Activated T-helper 17 cell treated with anti-CD3 and anti-CD28 coated beads, Interleukin-2, amount 50 U/mL, for 72 hours (primary cell): ENCODE data around the gene APOA4. TPM values are rescaled to one million over a fixed set of nuclear protein-coding genes. Genes with fewer than 3 reads are reported as not detected.
A peak's percentile ranks its signal among the peaks of the same experiment; 100 is the strongest.
"Not testable (repeated sequence)": the region's sequence is repeated elsewhere in the genome, so short reads cannot be mapped to it uniquely, and the experiment has no call there.

Experiments used
- ATAC-seq: fragments of 150-1000 bp; cut with Tn5 transposase; replicated peaks from 2 replicates; pipeline ENCODE4 v1.10.0; 2021; ENCODE audit warnings: mild to moderate bottlenecking, moderate library complexity
- H3K27ac Mint-ChIP-seq: one replicate; pipeline ENCODE4 v1.8.0; 2022; ENCODE audit warnings: mixed read lengths
- H3K27me3 Mint-ChIP-seq: one replicate; pipeline ENCODE4 v1.8.0; 2022; ENCODE audit warnings: mixed read lengths
- H3K36me3 Mint-ChIP-seq: one replicate; pipeline ENCODE4 v1.8.0; 2022; ENCODE audit warnings: low read depth, mild to moderate bottlenecking, mixed read lengths
- H3K4me1 Mint-ChIP-seq: one replicate; pipeline ENCODE4 v1.8.0; 2022; ENCODE audit warnings: mixed read lengths
- H3K4me3 Mint-ChIP-seq: one replicate; pipeline ENCODE4 v1.8.0; 2022; ENCODE audit warnings: mild to moderate bottlenecking, mixed read lengths
- H3K9me3 Mint-ChIP-seq: one replicate; pipeline ENCODE4 v1.8.0; 2022; ENCODE audit warnings: mixed read lengths
- total RNA-seq, 2 donors: library from RNA; stranded (reverse); gene quantifications; one replicate each; pipeline ENCODE4 v1.2.3, GENCODE V29; 2022

Gene APOA4
- total RNA-seq, 2 donors from 2014 or later = not detected

DNA sequence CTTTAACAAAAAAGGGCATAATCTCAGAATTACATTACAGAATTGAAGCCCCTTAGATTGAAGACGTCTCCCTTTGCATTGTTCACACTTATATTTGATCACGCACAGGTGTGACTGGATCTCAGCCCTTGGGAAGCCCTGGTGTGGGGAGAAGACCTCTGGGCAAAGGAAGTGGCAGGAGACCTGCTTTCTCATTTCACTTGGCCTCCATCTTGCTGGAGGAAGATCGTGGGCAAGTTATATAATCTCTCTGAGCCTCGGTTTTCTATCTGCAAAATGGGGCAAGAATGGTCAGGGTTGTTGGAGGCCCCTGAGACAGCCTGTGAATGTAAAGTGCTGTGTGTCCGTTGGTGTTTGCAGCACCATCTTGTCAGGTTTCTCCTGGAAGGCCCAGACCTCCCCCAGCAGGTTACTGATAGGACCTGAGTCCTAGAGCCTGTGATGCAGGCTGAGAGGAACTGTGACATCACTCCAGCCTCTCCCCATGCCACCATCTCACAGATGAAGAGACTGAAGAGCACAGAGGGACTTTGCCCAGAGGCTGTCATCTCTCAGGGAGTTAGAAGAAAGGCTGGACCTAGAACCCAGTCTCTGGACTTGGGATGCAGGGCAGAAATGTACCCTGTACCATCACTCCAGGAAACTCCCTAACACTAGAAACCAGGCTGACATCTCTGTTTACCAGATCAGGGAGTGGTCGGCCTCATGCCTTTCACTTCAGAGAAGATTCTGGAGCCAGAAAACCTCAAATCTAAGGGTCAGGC lies 15.4 kb upstream of the APOA4 start:
- no peak for ATAC-seq
- Mint-ChIP-seq H3K4me3 (no peak overlapping the region), H3K4me1 (no peaks in the 10 kb centered on the region), H3K27ac (no peak overlapping the region), H3K27me3 (no peaks in the 10 kb centered on the region), H3K36me3 (peaks cover 5% of the 10 kb centered on the region), H3K9me3 (no peaks in the 10 kb centered on the region)

DNA sequence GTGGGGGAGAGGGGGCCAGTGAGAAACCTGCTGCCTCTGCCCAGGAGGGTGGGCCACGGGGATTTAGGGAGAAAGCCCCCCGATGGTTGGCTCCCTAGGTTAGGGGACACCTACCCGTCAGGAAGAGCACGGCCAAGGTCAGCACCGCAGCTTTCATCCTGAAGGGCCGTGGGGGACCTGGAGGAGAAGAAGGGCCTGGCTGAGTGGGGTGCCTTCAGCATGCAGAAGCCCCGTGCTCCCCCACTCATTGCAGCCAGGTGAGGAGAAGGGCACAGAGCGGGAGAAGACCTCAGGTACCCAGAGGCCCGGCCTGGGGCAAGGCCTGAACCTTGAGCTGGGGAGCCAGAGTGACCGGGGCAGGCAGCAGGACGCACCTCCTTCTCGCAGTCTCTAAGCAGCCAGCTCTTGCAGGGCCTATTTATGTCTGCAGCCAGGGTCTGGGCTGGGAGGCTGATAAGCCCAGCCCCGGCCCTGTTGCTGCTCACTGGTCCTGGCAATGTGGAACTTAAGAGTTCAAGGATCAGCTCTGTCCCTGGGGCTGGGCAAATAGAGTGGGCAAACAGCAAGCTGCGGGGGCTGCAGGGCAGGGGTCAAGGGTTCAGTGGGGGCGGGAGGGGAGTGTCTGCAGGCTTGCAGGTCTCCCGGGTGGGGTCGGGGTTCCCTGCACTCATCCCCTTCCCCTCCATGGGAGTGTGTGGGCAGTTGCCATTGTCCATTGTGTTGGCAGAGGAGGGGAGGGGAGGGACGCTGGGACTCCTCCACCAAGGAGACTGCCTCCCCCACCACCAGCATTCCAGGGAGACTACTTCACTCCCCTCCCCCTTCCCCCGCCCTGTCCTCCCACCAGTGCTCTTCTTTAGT lies 14.4 kb upstream of the APOA4 start, which contains the start of gene APOA1:
Gene APOA1, minus strand, starts transcription at position 392 of the 861 bp plus-strand sequence. Its CDS starts 235 bp downstream, at position 157.
- H3K36me3 Mint-ChIP-seq = no peaks in the 10 kb centered on the region
- H3K27me3 Mint-ChIP-seq = no peaks in the 10 kb centered on the region
- H3K9me3 Mint-ChIP-seq = no peaks in the 10 kb centered on the region
- H3K27ac Mint-ChIP-seq = no peak within 1 kb of the TSS
- H3K4me1 Mint-ChIP-seq = no peaks in the 10 kb centered on the region
- H3K4me3 Mint-ChIP-seq = peak within 1 kb of the TSS; percentile 66
- ATAC-seq = no peak

DNA sequence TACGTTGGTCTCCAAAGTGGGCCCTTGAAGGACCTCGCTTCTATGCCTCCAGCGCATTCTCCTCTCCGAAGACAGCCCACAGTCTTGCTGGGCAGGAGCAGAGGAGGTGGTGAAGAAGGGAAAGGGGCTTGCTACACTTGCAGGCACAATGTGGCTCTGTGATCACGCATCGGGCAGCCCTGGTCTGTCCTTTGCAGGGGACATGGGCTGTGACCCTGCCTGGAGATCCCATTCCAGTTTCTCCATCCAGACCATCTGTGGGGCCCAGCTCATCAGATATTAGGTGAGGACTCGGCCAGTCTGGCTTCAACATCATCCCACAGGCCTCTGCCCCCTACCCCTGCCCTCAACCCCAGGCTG lies 13.5 kb upstream of the APOA4 start:
- no peaks in the 10 kb centered on the region for H3K4me1 Mint-ChIP-seq
- H3K27ac Mint-ChIP-seq = no peak overlapping the region
- no peaks in the 10 kb centered on the region for H3K9me3 Mint-ChIP-seq
- H3K36me3 Mint-ChIP-seq = no peaks in the 10 kb centered on the region
- no peaks in the 10 kb centered on the region for H3K27me3 Mint-ChIP-seq
- peak overlapping the region; percentile 66 for H3K4me3 Mint-ChIP-seq
- no peak for ATAC-seq

DNA sequence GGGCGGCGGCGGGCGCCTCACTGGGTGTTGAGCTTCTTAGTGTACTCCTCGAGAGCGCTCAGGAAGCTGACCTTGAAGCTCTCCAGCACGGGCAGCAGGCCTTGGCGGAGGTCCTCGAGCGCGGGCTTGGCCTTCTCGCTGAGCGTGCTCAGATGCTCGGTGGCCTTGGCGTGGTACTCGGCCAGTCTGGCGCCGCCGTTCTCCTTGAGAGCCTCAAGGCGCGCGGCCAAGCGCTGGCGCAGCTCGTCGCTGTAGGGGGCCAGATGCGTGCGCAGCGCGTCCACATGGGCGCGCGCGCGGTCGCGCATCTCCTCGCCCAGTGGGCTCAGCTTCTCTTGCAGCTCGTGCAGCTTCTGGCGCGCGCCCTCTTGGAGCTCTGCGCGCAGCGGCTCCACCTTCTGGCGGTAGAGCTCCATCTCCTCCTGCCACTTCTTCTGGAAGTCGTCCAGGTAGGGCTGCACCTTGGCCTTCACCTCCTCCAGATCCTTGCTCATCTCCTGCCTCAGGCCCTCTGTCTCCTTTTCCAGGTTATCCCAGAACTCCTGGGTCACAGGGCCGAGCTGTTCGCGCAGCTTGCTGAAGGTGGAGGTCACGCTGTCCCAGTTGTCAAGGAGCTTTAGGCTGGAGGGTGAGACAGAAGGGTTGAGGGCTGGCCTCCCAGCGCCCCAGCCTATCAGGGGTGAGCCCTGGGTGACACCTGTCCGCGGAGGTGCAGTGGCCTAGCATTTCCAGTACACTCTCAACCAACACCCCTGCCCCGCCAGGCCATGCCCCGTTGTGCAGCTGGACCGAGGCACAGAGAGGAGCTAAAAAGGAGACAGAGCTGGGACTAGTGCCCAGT lies 12.9 kb upstream of the APOA4 start:
- H3K9me3 Mint-ChIP-seq = no peaks in the 10 kb centered on the region
- H3K4me1 Mint-ChIP-seq = no peaks in the 10 kb centered on the region
- H3K27ac Mint-ChIP-seq = no peak overlapping the region
- H3K27me3 Mint-ChIP-seq = no peaks in the 10 kb centered on the region
- ATAC-seq = peak; percentile 89
- H3K36me3 Mint-ChIP-seq = no peaks in the 10 kb centered on the region
- H3K4me3 Mint-ChIP-seq = peak overlapping the region; percentile 66

DNA sequence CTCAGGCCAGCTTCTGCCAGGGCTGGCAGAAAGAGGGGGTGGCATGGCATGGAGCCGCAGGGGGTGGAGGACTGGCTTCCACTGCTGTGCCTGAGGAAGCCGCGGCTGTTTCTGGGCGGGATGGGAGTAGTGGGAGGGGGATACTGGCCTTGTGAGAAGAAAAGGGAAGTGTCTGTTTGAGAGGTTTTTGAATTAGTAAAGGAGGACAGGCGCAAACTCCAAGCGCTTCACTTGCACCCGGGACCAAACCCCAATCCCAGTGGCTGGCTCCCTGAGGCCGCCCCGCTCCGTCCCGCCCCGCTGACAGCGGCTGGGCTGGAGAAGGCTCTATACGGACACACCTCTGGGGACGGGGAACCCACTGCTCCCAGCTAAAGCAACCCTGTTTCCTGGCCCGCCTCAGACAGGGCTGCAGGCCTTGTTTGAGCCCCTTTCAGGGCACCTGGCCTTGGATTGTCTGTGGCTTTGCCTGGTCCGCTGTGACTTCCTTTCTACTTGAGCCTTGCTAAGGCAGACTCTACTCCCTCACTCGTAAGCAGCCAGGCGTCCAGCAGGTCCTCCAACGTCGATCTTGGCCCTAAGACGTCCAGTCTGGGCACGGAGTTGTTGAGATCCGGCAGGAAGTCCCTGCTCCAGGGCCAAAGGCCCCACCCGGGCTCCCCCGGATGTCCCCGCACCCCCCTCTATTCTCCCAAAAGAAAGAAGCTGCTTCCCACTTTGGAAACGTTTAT lies 12.1 kb upstream of the APOA4 start:
- Mint-ChIP-seq H3K4me1 (no peaks in the 10 kb centered on the region), H3K27ac (no peak overlapping the region), H3K4me3 (peak overlapping the region; percentile 66)

DNA sequence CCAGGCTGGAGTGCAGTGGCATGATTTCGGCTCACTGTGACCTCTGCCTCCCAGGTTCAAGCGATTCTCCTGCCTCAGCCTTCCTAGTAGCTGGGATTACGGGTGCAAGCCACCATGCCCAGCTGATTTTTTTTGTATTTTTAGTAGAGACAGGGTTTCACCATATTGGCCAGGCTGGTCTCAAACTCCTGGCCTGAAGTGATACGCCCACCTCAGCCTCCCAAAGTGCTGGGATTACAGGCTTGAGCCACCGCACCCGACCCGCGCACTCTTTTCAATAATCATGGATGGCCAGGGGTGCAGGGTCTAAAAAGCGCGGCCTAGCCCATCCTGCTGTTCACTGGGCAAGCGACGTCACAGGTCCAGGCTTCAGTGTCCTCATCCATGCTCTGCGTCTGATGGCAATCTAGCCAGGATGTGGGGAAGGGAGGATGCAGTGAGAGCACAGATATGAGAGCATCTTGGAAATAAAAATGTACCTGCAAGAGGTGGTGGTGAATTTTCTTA lies 11.5 kb upstream of the APOA4 start:
- not testable (repeated sequence) for ATAC-seq, H3K36me3 Mint-ChIP-seq, H3K27ac Mint-ChIP-seq, H3K4me1 Mint-ChIP-seq, H3K27me3 Mint-ChIP-seq, H3K9me3 Mint-ChIP-seq
- H3K4me3 Mint-ChIP-seq = peak overlapping the region; percentile 22

More for the DNA sequence above, 12.1 kb upstream of the APOA4 start:
- ATAC-seq = peak; percentile 7
- Mint-ChIP-seq H3K27me3 (no peaks in the 10 kb centered on the region), H3K36me3 (no peaks in the 10 kb centered on the region), H3K9me3 (no peaks in the 10 kb centered on the region)

DNA sequence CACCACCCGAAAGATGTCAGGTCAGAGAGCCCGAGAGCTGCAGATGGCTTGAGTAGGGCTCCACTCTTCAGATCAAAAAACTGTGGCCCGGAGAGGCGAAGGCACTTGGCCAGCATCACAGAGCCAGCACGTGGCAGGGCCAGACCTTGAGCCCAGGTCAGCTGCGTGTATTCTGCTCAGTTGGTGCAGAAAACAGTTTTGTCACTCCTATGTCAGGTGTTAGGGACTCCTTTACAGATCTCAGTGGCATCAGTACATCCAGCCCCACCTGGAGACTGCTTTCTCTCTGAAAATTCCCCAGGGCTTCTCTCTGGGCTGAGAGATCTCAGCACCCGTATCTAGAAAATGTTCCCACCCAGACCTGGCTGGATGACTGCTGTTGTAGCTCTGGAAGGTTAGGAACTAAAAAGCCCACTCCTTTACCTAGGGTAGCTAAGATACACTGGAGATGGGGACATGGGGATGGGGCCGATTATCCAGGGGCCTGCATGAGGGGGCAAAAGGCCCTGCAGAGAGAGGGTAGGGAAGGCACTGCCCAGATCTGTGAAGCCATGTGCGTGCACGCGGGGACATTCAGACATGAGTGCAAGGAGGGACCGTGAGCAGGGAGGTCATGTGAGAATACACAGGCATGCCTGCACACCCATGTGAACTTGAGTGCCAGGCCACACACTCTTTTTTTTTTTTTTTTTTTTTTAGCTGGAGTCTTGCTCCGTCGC lies 10.9 kb upstream of the APOA4 start:
- no peak for ATAC-seq
- Mint-ChIP-seq H3K9me3 (no peaks in the 10 kb centered on the region), H3K4me3 (no peak overlapping the region), H3K36me3 (no peaks in the 10 kb centered on the region), H3K27me3 (no peaks in the 10 kb centered on the region), H3K4me1 (no peaks in the 10 kb centered on the region), H3K27ac (no peak overlapping the region)

DNA sequence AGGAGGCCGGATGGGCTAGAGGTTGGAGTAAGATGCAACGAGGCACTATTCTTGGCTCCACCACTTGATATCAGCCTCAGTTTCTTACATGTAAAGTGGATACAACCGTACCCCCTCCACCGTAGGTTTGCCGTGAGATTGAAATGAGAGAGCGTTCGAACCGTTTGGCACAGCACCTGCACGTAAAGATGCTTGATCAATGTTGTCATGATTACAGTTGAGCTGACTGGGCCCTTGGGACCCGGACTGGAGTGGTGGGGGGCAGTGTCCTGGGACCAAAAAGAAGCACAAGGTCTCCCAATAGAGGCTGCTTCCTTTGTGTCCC lies 10.3 kb upstream of the APOA4 start:
- no peak overlapping the region for H3K4me3 Mint-ChIP-seq
- ATAC-seq = no peak
- H3K4me1 Mint-ChIP-seq = no peaks in the 10 kb centered on the region
- H3K9me3 Mint-ChIP-seq = no peaks in the 10 kb centered on the region
- H3K36me3 Mint-ChIP-seq = no peaks in the 10 kb centered on the region
- H3K27me3 Mint-ChIP-seq = no peaks in the 10 kb centered on the region
- no peak overlapping the region for H3K27ac Mint-ChIP-seq

DNA sequence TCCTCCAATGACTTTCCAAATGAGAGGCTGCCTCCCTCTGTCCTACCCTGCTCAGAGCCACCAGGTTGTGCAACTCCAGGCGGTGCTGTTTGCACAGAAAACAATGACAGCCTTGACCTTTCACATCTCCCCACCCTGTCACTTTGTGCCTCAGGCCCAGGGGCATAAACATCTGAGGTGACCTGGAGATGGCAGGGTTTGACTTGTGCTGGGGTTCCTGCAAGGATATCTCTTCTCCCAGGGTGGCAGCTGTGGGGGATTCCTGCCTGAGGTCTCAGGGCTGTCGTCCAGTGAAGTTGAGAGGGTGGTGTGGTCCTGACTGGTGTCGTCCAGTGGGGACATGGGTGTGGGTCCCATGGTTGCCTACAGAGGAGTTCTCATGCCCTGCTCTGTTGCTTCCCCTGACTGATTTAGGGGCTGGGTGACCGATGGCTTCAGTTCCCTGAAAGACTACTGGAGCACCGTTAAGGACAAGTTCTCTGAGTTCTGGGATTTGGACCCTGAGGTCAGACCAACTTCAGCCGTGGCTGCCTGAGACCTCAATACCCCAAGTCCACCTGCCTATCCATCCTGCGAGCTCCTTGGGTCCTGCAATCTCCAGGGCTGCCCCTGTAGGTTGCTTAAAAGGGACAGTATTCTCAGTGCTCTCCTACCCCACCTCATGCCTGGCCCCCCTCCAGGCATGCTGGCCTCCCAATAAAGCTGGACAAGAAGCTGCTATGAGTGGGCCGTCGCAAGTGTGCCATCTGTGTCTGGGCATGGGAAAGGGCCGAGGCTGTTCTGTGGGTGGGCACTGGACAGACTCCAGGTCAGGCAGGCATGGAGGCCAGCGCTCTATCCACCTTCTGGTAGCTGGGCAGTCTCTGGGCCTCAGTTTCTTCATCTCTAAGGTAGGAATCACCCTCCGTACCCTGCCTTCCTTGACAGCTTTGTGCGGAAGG lies 9.5 kb upstream of the APOA4 start:
- Mint-ChIP-seq H3K4me1 (no peaks in the 10 kb centered on the region), H3K9me3 (no peaks in the 10 kb centered on the region), H3K27me3 (no peaks in the 10 kb centered on the region), H3K4me3 (no peak overlapping the region), H3K27ac (no peak overlapping the region), H3K36me3 (no peaks in the 10 kb centered on the region)
- no peak for ATAC-seq

DNA sequence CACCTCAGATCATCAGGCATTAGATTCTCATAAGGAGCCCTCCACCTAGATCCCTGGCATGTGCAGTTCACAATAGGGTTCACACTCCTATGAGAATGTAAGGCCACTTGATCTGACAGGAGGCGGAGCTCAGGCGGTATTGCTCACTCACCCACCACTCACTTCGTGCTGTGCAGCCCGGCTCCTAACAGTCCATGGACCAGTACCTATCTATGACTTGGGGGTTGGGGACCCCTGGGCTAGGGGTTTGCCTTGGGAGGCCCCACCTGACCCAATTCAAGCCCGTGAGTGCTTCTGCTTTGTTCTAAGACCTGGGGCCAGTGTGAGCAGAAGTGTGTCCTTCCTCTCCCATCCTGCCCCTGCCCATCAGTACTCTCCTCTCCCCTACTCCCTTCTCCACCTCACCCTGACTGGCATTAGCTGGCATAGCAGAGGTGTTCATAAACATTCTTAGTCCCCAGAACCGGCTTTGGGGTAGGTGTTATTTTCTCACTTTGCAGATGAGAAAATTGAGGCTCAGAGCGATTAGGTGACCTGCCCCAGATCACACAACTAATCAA lies 8.8 kb upstream of the APOA4 start:
- no peak overlapping the region for H3K27ac Mint-ChIP-seq
- ATAC-seq = no peak
- no peaks in the 10 kb centered on the region for H3K36me3 Mint-ChIP-seq
- H3K4me1 Mint-ChIP-seq = no peaks in the 10 kb centered on the region
- H3K27me3 Mint-ChIP-seq = no peaks in the 10 kb centered on the region
- H3K4me3 Mint-ChIP-seq = no peak overlapping the region
- no peaks in the 10 kb centered on the region for H3K9me3 Mint-ChIP-seq

DNA sequence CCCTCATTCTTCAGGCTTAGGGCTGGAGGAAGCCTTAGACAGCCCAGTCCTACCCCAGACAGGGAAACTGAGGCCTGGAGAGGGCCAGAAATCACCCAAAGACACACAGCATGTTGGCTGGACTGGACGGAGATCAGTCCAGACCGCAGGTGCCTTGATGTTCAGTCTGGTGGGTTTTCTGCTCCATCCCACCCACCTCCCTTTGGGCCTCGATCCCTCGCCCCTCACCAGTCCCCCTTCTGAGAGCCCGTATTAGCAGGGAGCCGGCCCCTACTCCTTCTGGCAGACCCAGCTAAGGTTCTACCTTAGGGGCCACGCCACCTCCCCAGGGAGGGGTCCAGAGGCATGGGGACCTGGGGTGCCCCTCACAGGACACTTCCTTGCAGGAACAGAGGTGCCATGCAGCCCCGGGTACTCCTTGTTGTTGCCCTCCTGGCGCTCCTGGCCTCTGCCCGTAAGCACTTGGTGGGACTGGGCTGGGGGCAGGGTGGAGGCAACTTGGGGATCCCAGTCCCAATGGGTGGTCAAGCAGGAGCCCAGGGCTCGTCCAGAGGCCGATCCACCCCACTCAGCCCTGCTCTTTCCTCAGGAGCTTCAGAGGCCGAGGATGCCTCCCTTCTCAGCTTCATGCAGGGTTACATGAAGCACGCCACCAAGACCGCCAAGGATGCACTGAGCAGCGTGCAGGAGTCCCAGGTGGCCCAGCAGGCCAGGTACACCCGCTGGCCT lies 7.2 kb upstream of the APOA4 start:
- Mint-ChIP-seq H3K4me3 (no peak overlapping the region), H3K27ac (no peak overlapping the region)
- ATAC-seq = no peak

More for the DNA sequence above, 7.2 kb upstream of the APOA4 start:
- Mint-ChIP-seq H3K27me3 (no peaks in the 10 kb centered on the region), H3K4me1 (no peaks in the 10 kb centered on the region), H3K36me3 (no peaks in the 10 kb centered on the region), H3K9me3 (no peaks in the 10 kb centered on the region)
